Fibroblast of pulmonary artery (primary cell): ENCODE results near the gene ZNF771.

Experiments
- DNase-seq: peaks from one replicate; pipeline ENCODE4 v3.0.0-alpha.2; 2010; ENCODE audit warnings: low read depth
- H3K4me3 ChIP-seq: replicated peaks from 2 replicates; pipeline ENCODE4 v1.5.1; 2011; ENCODE audit warnings: low read depth, mild to moderate bottlenecking, control low read depth, low read length, moderate library complexity
- TF ChIP-seq, protein P1 (sequence below): IDR thresholded peaks from 2 replicates; pipeline ENCODE4 v1.5.1; 2011; ENCODE audit warnings: mild to moderate bottlenecking, control low read depth, low read length, inconsistent platforms; ENCODE audit errors: missing control alignments

ZNF771 gene

DNA sequence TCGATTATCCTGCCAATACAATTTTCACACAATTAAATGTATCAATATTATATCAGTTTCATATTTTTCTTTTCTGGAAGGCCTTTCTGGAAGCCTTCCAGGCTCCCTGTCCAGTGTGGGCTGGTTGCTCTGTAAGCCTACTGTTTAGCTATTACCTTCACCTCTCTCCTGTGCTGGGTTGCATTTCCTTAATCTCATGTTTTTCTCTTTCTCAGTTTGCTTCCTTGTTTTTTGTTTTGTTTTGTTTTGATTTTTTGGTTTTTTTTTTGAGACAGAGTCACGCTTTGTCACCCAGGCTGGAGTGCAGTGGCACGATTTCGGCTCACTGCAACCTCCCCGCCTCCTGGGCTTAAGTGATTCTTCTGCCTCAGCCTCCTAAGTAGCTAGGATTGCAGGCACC lies 31.4 kb downstream of the ZNF771 start:
- TF ChIP-seq, protein P1, sequence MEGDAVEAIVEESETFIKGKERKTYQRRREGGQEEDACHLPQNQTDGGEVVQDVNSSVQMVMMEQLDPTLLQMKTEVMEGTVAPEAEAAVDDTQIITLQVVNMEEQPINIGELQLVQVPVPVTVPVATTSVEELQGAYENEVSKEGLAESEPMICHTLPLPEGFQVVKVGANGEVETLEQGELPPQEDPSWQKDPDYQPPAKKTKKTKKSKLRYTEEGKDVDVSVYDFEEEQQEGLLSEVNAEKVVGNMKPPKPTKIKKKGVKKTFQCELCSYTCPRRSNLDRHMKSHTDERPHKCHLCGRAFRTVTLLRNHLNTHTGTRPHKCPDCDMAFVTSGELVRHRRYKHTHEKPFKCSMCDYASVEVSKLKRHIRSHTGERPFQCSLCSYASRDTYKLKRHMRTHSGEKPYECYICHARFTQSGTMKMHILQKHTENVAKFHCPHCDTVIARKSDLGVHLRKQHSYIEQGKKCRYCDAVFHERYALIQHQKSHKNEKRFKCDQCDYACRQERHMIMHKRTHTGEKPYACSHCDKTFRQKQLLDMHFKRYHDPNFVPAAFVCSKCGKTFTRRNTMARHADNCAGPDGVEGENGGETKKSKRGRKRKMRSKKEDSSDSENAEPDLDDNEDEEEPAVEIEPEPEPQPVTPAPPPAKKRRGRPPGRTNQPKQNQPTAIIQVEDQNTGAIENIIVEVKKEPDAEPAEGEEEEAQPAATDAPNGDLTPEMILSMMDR, result no peak
- no peak for DNase-seq
- H3K4me3 ChIP-seq, result no peak overlapping the region

DNA sequence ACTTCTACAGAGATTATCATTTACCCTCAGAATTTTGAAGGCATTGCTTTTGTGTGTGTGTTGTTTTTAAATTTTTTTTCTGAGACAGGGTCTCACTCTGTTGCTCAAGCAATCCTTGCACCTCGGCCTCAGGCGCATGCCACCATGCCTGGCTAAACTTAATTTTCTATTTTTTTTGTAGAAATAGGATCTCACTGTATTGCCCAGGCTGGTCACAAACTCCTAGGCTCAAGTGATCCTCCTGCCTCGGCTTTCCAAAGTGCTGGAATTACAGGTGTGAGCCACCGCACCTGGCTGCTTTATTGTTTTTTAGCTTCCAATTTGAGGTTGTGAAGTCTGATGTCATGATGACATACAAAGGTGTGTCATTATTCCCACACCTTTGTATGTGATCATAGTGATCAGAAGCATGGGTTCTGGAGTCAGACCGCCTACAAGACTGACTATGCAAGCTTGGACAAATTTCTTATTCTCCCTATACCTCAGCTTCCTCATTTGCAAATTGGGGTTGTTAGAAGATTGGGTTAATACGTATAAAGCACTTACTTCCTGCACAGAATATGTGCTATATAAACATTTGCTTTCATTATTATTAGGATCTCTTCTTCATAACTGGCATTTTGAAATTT lies 32.4 kb downstream of the ZNF771 start:
- TF ChIP-seq, protein P1, result no peak
- DNase-seq, result no peak
- H3K4me3 ChIP-seq, result no peak overlapping the region

DNA sequence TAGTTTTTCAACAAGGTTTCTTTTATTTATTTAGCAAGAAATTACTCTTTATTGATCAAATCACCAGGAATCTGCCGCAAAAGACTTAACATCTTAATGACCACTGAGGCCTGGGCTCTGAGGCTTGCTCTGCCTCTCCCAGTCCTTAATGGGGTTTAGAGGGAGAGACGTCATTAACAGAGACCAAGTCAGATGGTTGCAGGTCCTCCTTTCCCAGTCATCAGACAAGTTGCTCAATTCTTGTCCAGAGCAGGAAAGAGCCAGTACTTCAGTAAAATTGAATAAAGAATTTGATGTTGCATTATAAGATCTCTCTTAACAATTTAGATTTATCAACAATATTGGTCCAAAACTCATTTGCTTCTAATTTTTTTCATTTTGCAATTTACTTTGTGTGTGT lies 36.2 kb downstream of the ZNF771 start:
- DNase-seq, result no peak
- H3K4me3 ChIP-seq, result no peak overlapping the region
- TF ChIP-seq, protein P1, result no peak

DNA sequence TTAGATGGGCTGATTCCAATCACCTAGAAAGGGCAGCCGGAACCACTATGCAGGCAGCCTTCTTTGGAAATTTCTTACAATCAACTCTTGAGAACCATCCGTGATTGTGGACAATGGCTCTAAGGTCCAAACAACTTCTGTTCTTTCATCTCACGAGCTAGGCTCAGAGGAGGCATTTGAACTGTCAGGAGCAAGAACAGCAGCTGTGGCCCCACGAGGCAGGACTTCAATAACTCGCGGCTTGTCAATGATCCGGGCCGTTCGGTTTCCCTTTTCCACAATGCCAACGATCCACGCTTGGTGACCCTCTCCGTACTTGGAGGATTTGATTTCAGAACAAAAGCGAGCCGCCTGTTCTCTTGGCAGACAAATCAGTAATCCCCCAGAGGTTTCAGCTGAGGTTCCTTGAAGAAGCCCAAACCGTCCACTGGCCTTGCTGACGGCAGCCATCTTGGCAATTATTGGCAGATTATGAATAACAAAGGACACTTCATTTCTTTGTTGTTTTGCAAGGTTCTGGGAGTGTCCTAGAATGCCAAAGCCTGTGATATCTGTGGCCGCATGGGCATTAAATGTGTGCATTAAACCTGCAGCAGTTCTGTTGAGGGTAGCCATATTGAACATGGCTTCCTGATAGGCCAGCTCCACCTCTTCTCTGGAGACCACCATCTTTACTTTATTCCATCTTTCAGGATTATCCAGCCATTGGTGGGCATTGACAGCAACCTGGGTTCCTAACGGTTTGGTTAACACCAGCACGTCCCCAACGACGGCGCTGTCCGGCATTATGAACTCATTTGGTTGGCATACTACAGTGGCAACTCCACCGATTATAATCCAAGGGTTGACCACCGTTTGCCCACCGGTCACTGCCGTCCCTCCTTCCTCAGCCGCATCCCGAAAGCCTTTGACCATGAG lies 37.1 kb downstream of the ZNF771 start:
- peak overlapping the region; percentile 76 for H3K4me3 ChIP-seq
- TF ChIP-seq, protein P1, result no peak
- DNase-seq, result no peak

DNA sequence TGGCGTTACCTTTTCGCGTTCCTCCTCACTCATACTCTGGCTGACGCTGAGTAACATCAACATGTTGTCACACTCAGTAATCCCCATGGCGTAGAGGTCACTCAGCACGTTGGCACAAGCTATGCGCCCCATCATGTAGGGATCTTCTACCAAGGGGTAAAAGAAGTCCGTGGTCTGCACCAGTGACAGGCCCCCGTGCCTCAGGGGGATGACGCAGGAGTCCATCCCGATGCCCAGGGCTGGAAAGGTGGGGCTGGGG lies 37.7 kb downstream of the ZNF771 start:
- DNase-seq, result no peak
- peak overlapping the region; percentile 76 for H3K4me3 ChIP-seq
- TF ChIP-seq, protein P1, result no peak

DNA sequence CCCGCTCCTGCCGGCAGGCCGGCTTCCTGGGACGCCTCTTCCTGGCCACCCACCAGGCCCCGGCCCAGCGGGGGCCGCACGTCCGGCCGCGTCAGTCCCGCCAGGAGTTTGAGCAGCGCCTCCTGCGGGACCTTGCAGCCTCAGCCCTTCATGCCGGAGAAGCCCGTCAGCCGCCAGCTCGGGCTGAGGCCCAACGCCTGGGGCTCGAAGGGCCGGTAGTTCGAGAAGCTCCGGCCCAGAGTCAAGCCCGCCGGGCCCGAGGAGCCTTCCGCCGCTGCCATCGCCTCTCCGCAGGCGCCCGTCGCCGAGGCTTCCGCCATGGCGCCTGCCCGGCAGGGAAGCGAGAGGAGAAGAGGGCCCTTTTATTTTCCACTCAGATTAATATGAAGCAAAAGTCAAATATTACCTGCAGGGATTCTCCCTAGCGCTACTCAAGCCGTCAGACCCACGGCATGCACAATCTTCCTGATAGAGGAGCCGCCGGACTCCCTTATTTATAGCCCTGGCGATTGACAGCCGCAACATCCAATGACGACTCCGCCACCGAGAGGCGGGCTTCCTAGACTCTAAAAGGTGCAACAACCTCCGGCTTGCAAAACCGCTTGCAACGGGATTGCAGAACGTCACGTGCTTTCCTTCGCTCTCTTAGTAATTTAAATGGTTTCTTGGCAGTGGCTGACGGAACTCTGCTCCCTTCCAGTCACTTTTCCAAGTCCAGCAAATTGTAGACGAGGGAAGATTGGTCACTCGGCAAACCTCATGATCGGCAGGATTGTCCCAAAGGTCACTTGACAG lies 38.2 kb downstream of the ZNF771 start, which contains the start of gene SEPHS2:
SEPHS2 (minus strand) TSS at position 467 of the 795 bp plus-strand sequence; CDS start at position 320, 147 bp downstream.
- H3K4me3 ChIP-seq, result peak within 1 kb of the TSS; percentile 76
- TF ChIP-seq, protein P1, result peak; percentile 39
- peak; percentile 99 for DNase-seq
